GM12873 (cell line): ENCODE results near the gene DQX1.

ENCODE experiments used
- TF ChIP-seq, protein P1 (sequence below): IDR thresholded peaks from 2 replicates; pipeline ENCODE4 v1.5.1; 2012; ENCODE audit warnings: low read depth, mild to moderate bottlenecking, moderate library complexity, low read length, control low read depth; ENCODE audit not compliant: insufficient read depth; ENCODE audit errors: missing control alignments

Gene DQX1

DNA sequence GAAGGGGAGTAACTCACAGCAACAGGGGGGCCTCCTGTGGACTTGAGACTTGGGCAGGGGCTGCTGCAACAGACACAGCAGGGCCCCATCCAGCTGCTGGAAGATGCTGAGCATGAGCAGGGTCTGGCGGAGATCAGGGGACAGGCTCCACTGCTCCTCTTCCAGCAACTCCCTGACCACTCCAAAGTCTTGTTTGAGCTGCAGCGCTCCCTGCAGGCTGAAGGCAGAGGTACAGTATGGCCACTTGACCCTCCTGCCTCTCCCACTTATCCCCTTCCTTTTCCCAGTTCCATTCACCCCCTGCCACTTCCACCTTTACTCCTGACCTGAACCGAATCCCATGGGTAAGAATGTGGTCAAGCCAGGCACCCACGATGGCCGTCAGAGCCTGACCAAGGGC, 51.1 kb downstream of the DQX1 start:
- TF ChIP-seq, protein P1, sequence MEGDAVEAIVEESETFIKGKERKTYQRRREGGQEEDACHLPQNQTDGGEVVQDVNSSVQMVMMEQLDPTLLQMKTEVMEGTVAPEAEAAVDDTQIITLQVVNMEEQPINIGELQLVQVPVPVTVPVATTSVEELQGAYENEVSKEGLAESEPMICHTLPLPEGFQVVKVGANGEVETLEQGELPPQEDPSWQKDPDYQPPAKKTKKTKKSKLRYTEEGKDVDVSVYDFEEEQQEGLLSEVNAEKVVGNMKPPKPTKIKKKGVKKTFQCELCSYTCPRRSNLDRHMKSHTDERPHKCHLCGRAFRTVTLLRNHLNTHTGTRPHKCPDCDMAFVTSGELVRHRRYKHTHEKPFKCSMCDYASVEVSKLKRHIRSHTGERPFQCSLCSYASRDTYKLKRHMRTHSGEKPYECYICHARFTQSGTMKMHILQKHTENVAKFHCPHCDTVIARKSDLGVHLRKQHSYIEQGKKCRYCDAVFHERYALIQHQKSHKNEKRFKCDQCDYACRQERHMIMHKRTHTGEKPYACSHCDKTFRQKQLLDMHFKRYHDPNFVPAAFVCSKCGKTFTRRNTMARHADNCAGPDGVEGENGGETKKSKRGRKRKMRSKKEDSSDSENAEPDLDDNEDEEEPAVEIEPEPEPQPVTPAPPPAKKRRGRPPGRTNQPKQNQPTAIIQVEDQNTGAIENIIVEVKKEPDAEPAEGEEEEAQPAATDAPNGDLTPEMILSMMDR = peak; percentile 63

DNA sequence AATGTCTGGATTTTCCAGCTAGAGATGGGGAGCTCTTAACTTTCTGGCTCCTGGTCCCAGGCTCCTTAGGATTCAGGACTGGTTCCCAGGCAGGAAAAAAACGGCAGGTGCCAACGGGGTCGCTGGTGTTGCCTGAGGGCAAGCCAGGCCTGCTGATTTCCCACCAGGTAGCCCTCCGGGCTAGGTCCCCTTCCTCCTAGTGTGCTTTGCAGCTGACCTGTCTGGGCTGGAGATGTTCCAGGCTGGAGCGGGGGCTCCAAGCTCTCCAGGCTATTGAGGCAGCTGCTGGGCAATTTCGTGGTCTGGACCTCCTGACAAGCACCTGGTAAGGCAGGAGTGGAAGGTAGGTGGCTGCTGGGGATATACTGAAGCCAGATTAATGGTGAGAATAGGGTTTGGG, 51.5 kb downstream of the DQX1 start:
- TF ChIP-seq, protein P1 = no peak

GRCh38 chr2:74472945-74473258, 53.1 kb downstream of the DQX1 start:
- TF ChIP-seq, protein P1 = no peak

- TF ChIP-seq, protein P1 = no peak
These were observed 53.7 kb downstream of the DQX1 start, which contains the start of gene MRPL53 for GRCh38 chr2:74472086-74472944. Gene MRPL53 (minus strand): TSS chr2:74472680. CDS start chr2:74472660, 20 bp downstream.

DNA sequence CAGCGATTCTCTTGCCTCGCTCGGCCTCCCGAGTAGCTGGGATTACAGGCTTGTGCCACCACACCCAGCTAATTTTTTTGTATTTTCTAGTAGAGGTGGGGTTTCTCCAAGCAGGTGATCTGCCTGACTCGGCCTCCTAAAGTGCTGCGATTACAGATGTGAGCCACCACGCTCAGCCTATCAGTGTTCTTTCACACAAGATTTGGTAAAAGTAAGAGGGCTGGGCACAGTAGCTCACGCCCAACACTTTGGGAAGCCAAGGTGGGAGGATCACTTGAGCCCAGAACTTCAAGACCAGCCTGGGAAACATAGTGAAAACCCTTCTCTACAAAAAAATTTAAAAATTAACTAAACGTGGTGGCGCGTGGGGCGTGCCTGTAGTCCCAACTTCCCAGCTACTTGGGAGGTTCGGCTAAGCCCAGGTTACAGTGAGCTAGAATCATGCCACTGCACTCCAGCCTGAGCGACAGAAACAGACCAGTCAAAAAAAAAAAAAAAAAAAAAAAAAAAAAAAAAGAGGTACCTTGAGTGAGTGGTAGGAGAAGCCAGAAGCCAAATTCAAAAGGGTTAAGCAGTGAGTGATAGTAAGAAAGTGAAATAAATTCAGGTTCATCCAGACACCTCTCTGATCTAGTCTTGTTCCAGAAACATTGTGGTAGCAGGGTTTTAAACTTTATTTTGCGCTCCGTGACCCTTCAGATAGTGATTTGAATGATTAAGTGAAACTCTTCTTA, 54.5 kb downstream of the DQX1 start:
- TF ChIP-seq, protein P1 = no peak
